ENCODE results near the gene PDE6B.
"Not testable (repeated sequence)": the region's sequence is repeated elsewhere in the genome, so short reads cannot be mapped to it uniquely, and the experiment has no call there.

Gene PDE6B

GRCh38 chr4:624705-625590 lies at the start of gene PDE6B:
PDE6B (plus strand) TSS chr4:625573; CDS start chr4:625627, 54 bp downstream.
- DNase-seq = no peak

DNA sequence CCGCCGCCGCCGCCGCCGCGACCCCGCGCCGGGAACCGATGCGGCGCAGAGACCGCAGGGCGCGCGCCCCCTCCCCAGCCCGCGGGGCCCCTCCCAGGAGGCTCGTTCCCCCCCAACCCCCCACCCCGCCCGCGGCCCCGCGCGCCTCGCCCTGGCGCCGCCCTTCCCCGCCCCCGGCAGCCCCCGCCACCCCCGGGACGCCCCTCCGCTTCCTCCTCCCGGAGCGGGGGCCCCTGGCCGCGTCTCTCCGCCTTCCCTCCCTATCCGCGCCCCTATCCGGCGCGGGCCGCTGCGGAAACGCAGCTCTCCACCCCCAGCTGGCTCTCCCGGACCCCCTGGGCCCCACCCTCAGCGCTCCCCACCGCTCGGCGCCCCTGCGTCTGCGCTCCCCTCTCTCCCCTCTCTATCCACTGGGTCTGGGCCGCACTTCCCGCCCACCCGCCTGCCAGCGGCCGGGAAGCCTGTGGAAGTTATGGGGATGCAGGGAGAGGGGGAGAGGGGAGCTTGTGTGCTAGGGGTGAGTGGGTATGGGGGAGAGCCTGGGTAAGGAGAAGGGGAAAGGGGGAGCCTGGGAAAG lies 49.0 kb upstream of the PDE6B start, which contains the start of gene TMEM271:
TMEM271 (minus strand) TSS at position 51 of the 577 bp plus-strand sequence. CDS start 233 bp downstream, outside the sequence.
- DNase-seq = no peak

- DNase-seq = no peak
These were observed 48.3 kb upstream of the PDE6B start for GRCh38 chr4:576991-577498.

DNA sequence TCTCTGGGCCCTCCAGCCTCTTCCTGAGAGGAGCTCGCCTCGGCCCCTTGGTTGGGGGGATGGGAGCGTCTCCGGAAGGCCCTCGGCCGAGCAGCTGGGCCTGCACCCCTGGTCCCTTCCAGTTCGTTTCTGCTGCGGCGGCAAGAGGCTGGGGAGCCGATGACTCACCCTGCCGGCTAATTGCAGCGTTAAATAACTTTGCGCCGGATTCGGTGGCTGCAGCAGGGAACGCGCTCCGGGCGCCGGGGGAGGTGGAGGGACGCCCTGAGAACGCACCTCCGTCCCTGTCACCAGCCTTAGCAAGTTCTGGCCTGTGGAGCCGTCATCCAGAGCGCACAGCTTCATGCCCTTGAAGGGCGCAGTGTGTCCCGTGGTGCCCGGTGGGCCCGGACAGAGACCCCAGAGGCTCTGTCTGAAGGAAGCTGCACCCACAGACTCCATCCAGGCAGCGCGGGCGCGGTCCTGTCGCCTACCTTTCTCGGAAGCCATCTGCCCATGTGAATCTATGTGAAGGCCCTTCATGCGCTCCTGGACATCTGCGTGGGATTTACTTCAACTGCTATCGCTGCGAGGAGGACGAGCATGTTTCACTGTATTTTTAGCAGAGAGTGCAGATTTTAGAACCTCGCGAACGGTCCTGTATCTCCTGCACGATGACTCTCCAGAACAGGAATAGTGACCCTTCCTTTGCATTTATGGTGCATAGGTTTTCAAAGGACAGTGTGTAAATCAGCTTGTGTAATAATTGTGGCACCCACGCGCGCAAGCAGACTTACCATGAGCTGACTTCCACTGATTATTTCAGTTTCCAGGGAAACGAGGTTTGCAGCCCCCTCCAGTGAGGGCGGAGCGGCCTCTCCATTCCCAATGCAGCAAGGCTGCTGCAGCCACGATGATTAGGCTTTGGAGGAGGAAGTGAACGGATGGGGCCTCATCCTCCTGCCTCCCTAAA lies 47.6 kb upstream of the PDE6B start:
- DNase-seq = peak; percentile 26

DNA sequence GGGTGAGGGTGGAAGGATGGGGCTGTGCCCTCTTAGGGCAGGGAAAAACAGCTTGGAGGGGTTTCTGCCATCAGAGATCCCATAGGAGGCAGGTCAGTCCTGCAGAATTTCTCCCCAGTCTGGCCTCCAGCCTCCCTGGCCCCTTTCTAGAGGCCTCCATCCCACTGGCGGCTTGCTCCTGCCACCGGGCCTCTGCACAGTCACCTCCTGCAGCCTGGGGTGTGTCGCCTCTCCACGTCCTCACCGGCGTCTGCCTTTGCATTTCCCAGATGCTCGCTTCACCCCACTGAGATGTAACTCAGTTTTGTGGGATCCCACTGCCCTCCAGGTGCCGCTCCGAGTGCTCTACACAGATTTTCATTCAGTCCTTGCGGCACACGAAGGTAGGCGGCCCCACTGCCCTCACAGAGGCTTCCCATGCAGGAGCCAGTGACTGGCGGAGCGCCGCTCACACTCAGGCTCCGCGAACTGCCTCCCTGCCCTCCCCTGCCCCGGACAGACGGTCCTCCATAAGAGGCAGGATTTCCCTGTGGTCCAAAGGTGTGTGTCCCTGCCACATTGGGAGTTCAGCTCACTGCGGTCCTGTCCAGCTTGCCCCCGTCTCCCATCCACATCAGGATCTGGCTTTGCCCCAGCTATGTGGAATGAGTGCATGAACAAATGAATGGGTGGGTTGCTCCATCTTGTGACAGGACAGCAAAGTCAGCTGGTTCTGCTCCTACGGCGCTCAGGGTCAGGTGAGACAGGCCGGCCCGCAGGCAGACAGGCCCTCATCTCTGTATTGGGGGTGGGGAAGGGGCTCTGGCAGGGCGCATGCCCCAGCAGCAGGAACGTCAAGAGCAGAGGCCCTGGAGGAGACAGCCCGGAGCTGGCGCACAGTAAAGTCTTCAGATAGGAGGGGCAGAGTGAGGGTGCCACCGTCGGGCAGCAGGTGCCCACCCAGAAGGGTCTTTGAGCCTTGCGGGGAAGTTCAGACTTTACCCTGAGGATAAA lies 46.6 kb upstream of the PDE6B start:
- no peak for DNase-seq

- DNase-seq = no peak
These were observed 45.7 kb upstream of the PDE6B start for GRCh38 chr4:579543-580175.

DNA sequence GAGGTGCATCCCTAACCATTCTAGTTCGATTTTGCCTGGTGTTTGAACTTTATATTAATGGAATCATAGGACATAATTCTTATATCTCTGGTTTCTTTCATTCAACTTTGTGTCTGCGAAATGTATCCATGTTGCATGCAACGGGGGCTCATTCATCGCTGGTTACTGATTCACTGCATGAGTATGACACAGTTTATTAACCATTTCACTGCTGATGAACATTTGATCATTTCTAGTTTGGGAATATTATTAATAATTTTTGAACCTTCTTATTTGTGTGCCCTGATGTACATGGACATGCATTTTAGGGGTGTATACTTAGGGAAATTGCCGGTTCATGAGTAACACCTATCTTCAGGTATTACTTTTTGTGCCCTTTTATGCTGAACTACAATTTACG lies 44.2 kb upstream of the PDE6B start:
- DNase-seq = no peak

- no peak for DNase-seq
These were observed 43.5 kb upstream of the PDE6B start for GRCh38 chr4:581753-582361.

GRCh38 chr4:583820-584219 lies 41.6 kb upstream of the PDE6B start:
- DNase-seq = no peak

- DNase-seq = no peak
These were observed 37.6 kb upstream of the PDE6B start for GRCh38 chr4:587671-588350.

DNA sequence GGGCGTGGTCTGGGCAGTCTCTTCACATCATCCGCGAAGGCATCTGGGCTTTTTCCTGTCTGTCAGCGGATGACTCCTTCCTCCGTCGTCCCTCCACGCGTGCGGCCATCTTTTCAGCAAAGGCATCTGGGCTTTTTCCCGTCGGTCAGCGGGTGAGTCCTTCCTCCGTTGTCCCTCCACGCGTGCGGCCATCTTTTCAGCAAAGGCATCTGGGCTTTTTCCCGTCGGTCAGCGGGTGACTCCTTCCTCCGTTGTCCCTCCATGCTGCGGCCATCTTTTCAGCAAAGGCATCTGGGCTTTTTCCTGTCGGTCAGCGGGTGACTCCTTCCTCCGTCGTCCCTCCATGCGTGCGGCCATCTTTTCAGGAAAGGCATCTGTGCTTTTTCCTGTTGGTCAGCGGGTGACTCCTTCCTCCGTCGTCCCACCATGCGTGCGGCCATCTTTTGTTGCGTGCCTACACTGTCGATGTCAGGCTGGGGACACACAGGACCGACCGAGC lies 37.0 kb upstream of the PDE6B start:
- DNase-seq = no peak

- DNase-seq = no peak
These were observed 36.0 kb upstream of the PDE6B start for GRCh38 chr4:589219-589963.

DNA sequence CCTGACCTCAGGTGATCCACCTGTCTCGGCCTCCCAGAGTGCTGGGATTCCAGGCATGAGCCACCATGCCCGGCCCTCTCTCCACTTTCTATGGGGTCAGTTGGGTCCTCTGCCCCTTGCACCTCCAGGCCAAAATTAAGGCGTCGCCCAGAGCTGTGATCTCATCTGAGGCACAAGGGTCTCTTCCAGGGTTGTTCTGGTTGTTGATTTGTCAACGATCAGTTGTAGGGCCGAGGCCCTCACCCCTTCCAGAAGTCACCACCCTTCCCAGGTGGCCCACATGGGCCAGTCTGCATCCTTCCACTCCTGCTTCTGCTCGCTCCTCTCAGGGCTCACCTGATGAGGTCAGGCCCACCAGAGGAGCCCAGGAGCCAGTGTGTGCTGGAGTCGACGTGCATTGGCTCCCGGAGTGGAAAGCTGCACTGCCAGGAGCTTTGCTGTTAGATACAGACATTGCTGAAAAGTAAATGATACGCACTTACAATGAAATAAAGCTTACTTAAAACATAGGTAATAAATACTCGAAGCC lies 35.0 kb upstream of the PDE6B start:
- no peak for DNase-seq

DNA sequence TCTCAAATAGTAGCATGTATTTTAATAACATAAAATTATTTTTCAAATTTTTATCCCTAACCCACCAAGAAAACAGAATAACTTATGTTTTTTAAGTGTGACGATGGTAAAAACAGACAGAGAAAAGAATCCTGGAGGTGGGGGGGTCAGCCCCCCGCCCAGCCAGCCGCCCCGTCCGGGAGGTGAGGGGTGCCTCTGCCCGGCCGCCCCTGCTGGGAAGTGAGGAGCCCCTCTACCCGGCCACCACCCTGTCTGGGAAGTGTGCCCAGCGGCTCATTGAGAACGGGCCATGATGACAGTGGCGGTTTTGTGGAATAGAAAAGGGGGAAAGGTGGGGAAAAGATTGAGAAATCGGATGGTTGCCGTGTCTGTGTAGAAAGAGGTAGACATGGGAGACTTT lies 33.2 kb upstream of the PDE6B start:
- DNase-seq = not testable (repeated sequence)

DNA sequence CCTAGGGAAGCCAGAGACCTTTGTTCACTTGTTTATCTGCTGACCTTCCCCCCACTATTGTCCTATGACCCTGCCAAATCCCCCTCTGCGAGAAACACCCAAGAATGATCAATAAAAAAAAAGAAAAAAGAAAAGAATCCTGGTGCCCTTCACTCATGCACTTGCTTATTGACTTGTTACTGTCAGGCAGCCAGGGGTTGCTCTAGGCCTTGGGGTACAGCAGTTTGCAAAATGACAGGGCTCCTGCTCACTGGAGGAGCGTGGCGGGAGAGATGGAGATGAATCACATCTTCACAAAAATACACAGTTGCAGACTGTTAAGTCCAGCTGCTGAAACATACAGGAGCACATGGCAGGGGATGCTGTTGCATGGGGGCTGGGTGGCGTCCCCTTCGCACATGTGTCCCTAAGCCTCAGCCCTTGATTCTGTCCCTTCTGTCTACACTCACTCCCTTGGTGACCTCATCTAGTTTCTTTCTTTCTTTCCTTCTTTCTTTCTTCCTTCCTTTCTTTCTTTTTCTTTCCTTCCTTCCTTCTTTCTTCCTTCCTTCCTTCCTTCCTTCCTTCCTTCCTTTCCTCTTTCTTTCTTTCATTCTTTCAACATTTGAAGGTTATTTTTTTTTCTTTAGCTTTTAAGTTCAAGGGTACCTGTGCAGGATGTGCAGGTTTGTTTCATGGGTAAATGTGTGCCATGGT lies 32.4 kb upstream of the PDE6B start:
- no peak for DNase-seq

DNA sequence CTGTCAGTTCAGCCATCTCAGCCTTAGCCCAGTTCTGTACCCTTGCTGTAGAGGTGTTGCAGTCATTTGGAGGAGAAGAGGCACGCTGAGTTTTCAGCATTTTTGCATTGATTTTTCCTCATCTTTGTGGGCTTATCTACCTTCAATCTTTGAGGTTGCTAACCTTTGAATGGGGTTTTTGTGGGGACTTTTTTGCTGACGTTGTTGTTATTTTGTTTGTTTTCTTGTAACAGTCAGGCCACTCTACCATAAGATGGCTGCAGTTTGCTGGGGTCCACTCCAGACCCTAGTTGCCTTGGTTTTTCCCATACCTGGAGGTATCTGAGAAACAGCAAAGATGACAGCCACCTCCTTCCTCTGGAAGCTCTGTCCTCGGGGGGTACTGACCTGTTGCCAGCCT lies 26.4 kb upstream of the PDE6B start:
- DNase-seq = no peak

- no peak for DNase-seq
These were observed 25.2 kb upstream of the PDE6B start for GRCh38 chr4:600166-600565.

- no peak for DNase-seq
These were observed 24.4 kb upstream of the PDE6B start for GRCh38 chr4:600850-601515.

All from NCI-H524 treated with DMSO at 0.1 percent for 48 hours (cell line).